ENCODE data around the gene HEXD.

DNA sequence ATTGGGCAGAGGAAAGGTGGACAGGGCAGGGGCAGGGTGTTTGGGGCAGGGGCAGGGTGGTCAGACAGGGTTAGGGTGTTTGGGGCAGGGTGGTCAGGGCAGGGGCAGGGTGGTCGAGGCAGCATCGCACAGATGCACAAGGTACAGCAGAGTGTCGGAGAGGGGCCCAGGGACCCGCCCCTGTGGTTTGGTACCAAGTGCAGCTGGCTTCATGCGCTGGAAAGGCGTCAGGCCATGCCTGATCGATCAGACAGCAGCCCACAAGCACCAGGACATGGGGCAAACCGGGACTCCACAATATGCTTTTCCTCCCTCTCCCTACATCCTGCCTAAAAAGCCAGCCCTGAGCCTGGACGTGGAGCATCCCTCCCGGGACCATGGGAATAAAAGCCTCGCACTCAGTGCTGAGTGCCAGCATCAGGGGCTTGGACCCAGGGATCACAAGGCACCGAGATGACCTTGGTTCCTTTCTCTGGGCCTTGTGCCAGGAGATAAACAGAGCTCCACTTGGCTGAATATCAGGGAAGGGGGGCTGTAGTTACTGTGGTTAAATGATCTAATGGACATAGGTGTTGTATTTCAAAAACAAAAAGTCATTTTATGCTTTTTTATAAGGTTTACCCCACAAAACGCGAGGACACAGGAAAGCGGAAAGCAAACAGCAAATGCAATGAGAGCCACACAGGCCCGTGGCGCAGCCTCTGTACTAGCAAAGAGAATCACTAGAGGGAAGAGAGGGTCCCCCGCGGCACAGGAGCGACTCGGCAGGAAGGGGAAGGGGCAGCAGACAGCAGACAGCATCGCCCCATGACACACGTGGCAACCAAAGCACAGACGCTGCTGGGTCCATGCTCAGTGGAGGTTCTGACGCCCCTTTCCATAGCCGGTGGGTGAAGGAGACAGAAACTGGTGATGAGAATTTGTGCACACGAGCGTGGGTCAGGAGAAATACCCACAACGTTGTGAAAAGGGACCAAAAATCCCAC is 5.3 kb upstream of the HEXD start:
- TF ChIP-seq, protein P1, sequence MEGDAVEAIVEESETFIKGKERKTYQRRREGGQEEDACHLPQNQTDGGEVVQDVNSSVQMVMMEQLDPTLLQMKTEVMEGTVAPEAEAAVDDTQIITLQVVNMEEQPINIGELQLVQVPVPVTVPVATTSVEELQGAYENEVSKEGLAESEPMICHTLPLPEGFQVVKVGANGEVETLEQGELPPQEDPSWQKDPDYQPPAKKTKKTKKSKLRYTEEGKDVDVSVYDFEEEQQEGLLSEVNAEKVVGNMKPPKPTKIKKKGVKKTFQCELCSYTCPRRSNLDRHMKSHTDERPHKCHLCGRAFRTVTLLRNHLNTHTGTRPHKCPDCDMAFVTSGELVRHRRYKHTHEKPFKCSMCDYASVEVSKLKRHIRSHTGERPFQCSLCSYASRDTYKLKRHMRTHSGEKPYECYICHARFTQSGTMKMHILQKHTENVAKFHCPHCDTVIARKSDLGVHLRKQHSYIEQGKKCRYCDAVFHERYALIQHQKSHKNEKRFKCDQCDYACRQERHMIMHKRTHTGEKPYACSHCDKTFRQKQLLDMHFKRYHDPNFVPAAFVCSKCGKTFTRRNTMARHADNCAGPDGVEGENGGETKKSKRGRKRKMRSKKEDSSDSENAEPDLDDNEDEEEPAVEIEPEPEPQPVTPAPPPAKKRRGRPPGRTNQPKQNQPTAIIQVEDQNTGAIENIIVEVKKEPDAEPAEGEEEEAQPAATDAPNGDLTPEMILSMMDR (conservative IDR thresholded peaks at IDR 0.05 in 1 of 2, IDR thresholded peaks at IDR 0.05 in 1 of 2; ENCODE audit: low read depth in 1 of 2, low read length in 2 of 2), result no peak
- no peak for TF ChIP-seq EZH2 (IDR thresholded peaks at IDR 0.05; ENCODE audit: low read length, missing control alignments)

Data from fibroblast of lung (primary cell).